Posterior vena cava (tissue), 2 donors: ENCODE results near the gene PDE4D. TPM values are rescaled to one million over a fixed set of nuclear protein-coding genes. Genes with fewer than 3 reads are reported as not detected.
"Not testable (repeated sequence)": the region's sequence is repeated elsewhere in the genome, so short reads cannot be mapped to it uniquely, and the experiment has no call there.

ENCODE experiments used
- DNase-seq: peaks from one replicate; pipeline ENCODE4 v3.0.0-alpha.2; 2020; ENCODE audit warnings: low spot score
- intact Hi-C, 2 donors: fragments of 100-400 bp; cut with DNase I; formaldehyde crosslinking; loops; one replicate each; pipeline versions ENCODE4 v1.14.1 to v1.14.2; 2022 to 2023
- total RNA-seq, 2 donors: library from RNA; stranded (reverse); fragmentation: NEBNext Ultra II Directional; extraction: Animal tissue kit (Norgen Biotek cat#: 25700); gene quantifications; one replicate each; pipeline ENCODE4 v1.2.1, GENCODE V29; 2021
- donor health status: DM: yes; HTN: yes; CAD: no.
- donor health status: DM: yes; HTN: yes; CAD: no.

PDE4D gene
- total RNA-seq, 2 donors from 2014 or later: 72.4 to 106 TPM

- no peak for DNase-seq
- intact Hi-C loops: no loop called here
Measured at GRCh38 chr5:59487068-59487686, 406.3 kb downstream of the PDE4D start.

GRCh38 chr5:59486508-59486907 is 407.0 kb downstream of the PDE4D start:
- no peak for DNase-seq
- intact Hi-C loops: no loop called here

GRCh38 chr5:59485629-59486439 is 407.7 kb downstream of the PDE4D start:
- intact Hi-C loops: no loop called here

GRCh38 chr5:59485107-59485506 is 408.4 kb downstream of the PDE4D start:
- intact Hi-C loops: no loop called here
- DNase-seq: no peak

More at GRCh38 chr5:59485629-59486439, 407.7 kb downstream of the PDE4D start:
- DNase-seq: no peak

- intact Hi-C loops: no loop called here
- no peak for DNase-seq
Measured at GRCh38 chr5:59484618-59485017, 408.9 kb downstream of the PDE4D start.

- DNase-seq: no peak
- intact Hi-C loops: no loop called here
Measured at GRCh38 chr5:59483971-59484472, 409.5 kb downstream of the PDE4D start.

- intact Hi-C loops: no loop called here
- DNase-seq: no peak
Measured at GRCh38 chr5:59479086-59479485, 414.4 kb downstream of the PDE4D start.

- DNase-seq: no peak
- intact Hi-C loops: no loop called here
Measured at GRCh38 chr5:59474324-59474723, 419.2 kb downstream of the PDE4D start.

- intact Hi-C loops: no loop called here
- DNase-seq: no peak
Measured at GRCh38 chr5:59473611-59474010, 419.9 kb downstream of the PDE4D start.

- no peak for DNase-seq
- intact Hi-C loops: no loop called here
Measured at GRCh38 chr5:59471463-59471862, 422.1 kb downstream of the PDE4D start.

GRCh38 chr5:59467969-59468368 is 425.6 kb downstream of the PDE4D start:
- intact Hi-C loops: no loop called here
- DNase-seq: no peak

GRCh38 chr5:59466271-59466670 is 427.3 kb downstream of the PDE4D start:
- no peak for DNase-seq
- intact Hi-C loops: no loop called here

- no peak for DNase-seq
- intact Hi-C loops: no loop called here
Measured at GRCh38 chr5:59464969-59465368, 428.6 kb downstream of the PDE4D start.

GRCh38 chr5:59463618-59464166 is 429.8 kb downstream of the PDE4D start:
- DNase-seq, intact Hi-C loops: not testable (repeated sequence)

- DNase-seq: no peak
- intact Hi-C loops: no loop called here
Measured at GRCh38 chr5:59462956-59463355, 430.6 kb downstream of the PDE4D start.

- DNase-seq: no peak
- intact Hi-C loops: no loop called here
Measured at GRCh38 chr5:59460368-59461153, 433.0 kb downstream of the PDE4D start.

GRCh38 chr5:59458966-59459729 is 434.4 kb downstream of the PDE4D start:
- no peak for DNase-seq
- intact Hi-C loops: no loop called here

GRCh38 chr5:59458321-59458720 is 435.2 kb downstream of the PDE4D start:
- no peak for DNase-seq
- intact Hi-C loops: no loop called here
